HepG2 (cell line): ENCODE measurements around the gene MOV10L1. TPM values are rescaled to one million over a fixed set of nuclear protein-coding genes. Genes with fewer than 3 reads are reported as not detected.

Source experiments
- ATAC-seq: fragments of 200-7000 bp; cut with Tn5 transposase; 3 replicates; pipeline ENCODE4 v1.9.1; 2020; ENCODE audit warnings: mild to moderate bottlenecking, moderate library complexity
- BruUV-seq: library from RNA; stranded (reverse); fragments of 400-500 nt; replicated peaks from 2 replicates; lab custom pipeline; 2021; lab: Mats Ljungman, UMichigan
- CTCF ChIA-PET: fragments of 300-600 bp; formaldehyde crosslinking; extraction: SDS; loops from one replicate; lab custom pipeline; 2021; ENCODE audit warnings: low total read pairs, inconsistent platforms, low intra/inter-chr PET ratio; lab: Yijun Ruan, JAX
- POLR2A ChIA-PET: fragments of 350-600 bp; sonication (Branson Sonifier 250); formaldehyde crosslinking; loops from one replicate; lab custom pipeline; 2020; ENCODE audit warnings: antibody characterized with exemption, inconsistent platforms; lab: Yijun Ruan, JAX
- DNase-seq: peaks from one replicate; pipeline ENCODE4 v3.0.0-alpha.2; 2015; ENCODE audit warnings: low spot score
- FAIRE-seq: peaks from 3 replicates; lab custom pipeline; 2011; peaks lifted over from hg19 to GRCh38; lab: Jason Lieb, UNC
- H2AFZ ChIP-seq: one replicate; pipeline ENCODE4 v1.6.1; 2011; ENCODE audit warnings: low read length, inconsistent platforms
- H3K27ac ChIP-seq: fragments of 300-600 bp; 3 replicates; pipeline ENCODE4 v1.8.0; 2011; ENCODE audit warnings: mixed run types, mild to moderate bottlenecking, mixed read lengths, low read length, inconsistent platforms; ENCODE audit not compliant: insufficient read depth; ENCODE audit errors: extremely low read length
- H3K27me3 ChIP-seq, 2 experiments: fragments of 200-600 bp in 1 of 2; 2 replicates in 1 of 2; 3 replicates in 1 of 2; pipeline versions ENCODE4 v1.6.0 to v1.8.0; 2011; ENCODE audit warnings: low read length in 2 of 2, mild to moderate bottlenecking in 2 of 2, moderate library complexity in 2 of 2, inconsistent platforms in 1 of 2; ENCODE audit not compliant: insufficient read depth in 2 of 2, control insufficient read depth in 1 of 2
- H3K36me3 ChIP-seq, 2 experiments: fragments of 200-600 bp in 1 of 2; replicated peaks in 1 of 2; 2 replicates in 1 of 2; 3 replicates in 1 of 2; pipeline versions ENCODE4 v1.5.1 to v1.8.0; 2011; ENCODE audit warnings: low read length in 2 of 2, inconsistent platforms in 1 of 2; ENCODE audit not compliant: insufficient read depth in 2 of 2, control insufficient read depth in 1 of 2
- H3K4me1 ChIP-seq: 2 replicates; pipeline ENCODE4 v1.5.1; 2012; ENCODE audit warnings: low read length, inconsistent platforms; ENCODE audit not compliant: insufficient read depth
- H3K4me2 ChIP-seq: 2 replicates; pipeline ENCODE4 v1.6.0; 2011; ENCODE audit warnings: low read depth, low read length, inconsistent platforms
- H3K4me3 ChIP-seq, 3 experiments: fragments of 200-600 bp in 1 of 3; sonication (generic), shearing (Covaris generic) in 1 of 3; replicated peaks in 1 of 3; 2 replicates each; pipeline ENCODE4 v1.5.1; 2011 to 2016; ENCODE audit warnings: low read length in 3 of 3, inconsistent platforms in 2 of 3, low read depth in 2 of 3, mild to moderate bottlenecking in 2 of 3, control low read depth in 1 of 3, mixed read lengths in 1 of 3; ENCODE audit not compliant: insufficient read depth in 1 of 3
- H3K79me2 ChIP-seq: one replicate; pipeline ENCODE4 v1.6.1; 2011; ENCODE audit warnings: low read length, inconsistent platforms; ENCODE audit not compliant: insufficient read depth
- H3K9ac ChIP-seq: 2 replicates; pipeline ENCODE4 v1.6.0; 2011; ENCODE audit warnings: mild to moderate bottlenecking, low read depth, low read length, inconsistent platforms; ENCODE audit not compliant: insufficient read depth
- H3K9me3 ChIP-seq: 2 replicates; pipeline ENCODE4 v1.5.1; 2012; ENCODE audit warnings: mild to moderate bottlenecking, low read length
- H4K20me1 ChIP-seq: 2 replicates; pipeline ENCODE4 v1.6.0; 2011; ENCODE audit warnings: inconsistent platforms, mild to moderate bottlenecking, low read length, moderate library complexity; ENCODE audit not compliant: insufficient read depth
- SALL2 ChIP-seq: sonication (generic); formaldehyde crosslinking; IDR thresholded peaks from 2 replicates; pipeline ENCODE4 v1.8.1; 2023; ENCODE audit warnings: mild to moderate bottlenecking, missing genetic modification reagents, inconsistent platforms
- SSRP1 ChIP-seq: IDR thresholded peaks from 2 replicates; pipeline ENCODE4 v1.6.1; 2016; ENCODE audit warnings: control low read depth
- ZNF567 ChIP-seq: sonication (generic); formaldehyde crosslinking; IDR thresholded peaks from 2 replicates; pipeline ENCODE4 v1.8.1; 2023; ENCODE audit warnings: mild to moderate bottlenecking, missing genetic modification reagents, borderline replicate concordance
- WGBS: methylation state at CpG from one replicate; pipeline ENCODE4 v1.1.6; 2017; ENCODE audit warnings: low lambda C conversion rate; 5-methylcytosine and 5-hydroxymethylcytosine counted together
- in situ Hi-C: cut with HindIII; loops from 2 replicates; pipeline ENCODE4 v1.10.0; 2017; ENCODE audit warnings: low pct_unique_long_range_greater_than_20kb; ENCODE audit not compliant: extremely low pct_ligation_motif_present
- intact Hi-C: fragments of 100-400 bp; cut with micrococcal nuclease; formaldehyde crosslinking; loops from one replicate; pipeline ENCODE4 v1.10.0; 2022; ENCODE audit not compliant: unreplicated experiment
- polyA plus RNA-seq, 8 experiments: library from polyadenylated mRNA; depleted of rRNA in 3 of 8; stranded (reverse) in 7 of 8; unstranded in 1 of 8; fragments of >200 nt; fragmentation: Illumina TruSeq in 4 of 8; extraction: Trizol in 4 of 8; gene quantifications; 2 replicates each; pipeline versions ENCODE4 v1.2.1 to v1.2.3, GENCODE V29; 2011 to 2016; ENCODE audit warnings: low read depth in 4 of 8, missing spikeins in 1 of 8, mixed read lengths in 1 of 8; ENCODE audit not compliant: insufficient read depth in 1 of 8
- total RNA-seq, 5 experiments: library from RNA; depleted of rRNA; stranded (reverse); fragments of >200 nt; fragmentation: Illumina TruSeq; extraction: Trizol; gene quantifications; 2 replicates each; pipeline ENCODE4 v1.2.3, GENCODE V29; 2016; ENCODE audit warnings: low read depth in 1 of 5
- TF ChIP-seq, protein P1 (sequence below): sonication (generic); formaldehyde crosslinking; IDR thresholded peaks from 2 replicates; pipeline ENCODE4 v1.4.0; 2020; ENCODE audit warnings: mild to moderate bottlenecking, missing genetic modification reagents, borderline replicate concordance
- TF ChIP-seq, protein P2 (sequence below): sonication (generic); formaldehyde crosslinking; IDR thresholded peaks from 2 replicates; pipeline ENCODE4 v1.9.0; 2021; ENCODE audit warnings: missing genetic modification reagents, borderline replicate concordance

MOV10L1 gene
- total and polyA plus RNA-seq, 2 of the 13 experiments (the other 11 are each of a cell fraction or from before 2014, with no cell fraction given) = 0.11 to 0.12 TPM

GRCh38 chr22:50161508-50162390 lies 71.9 kb downstream of the MOV10L1 start:
- POLR2A ChIA-PET = no interaction called here
- CTCF ChIA-PET = no interaction called here

More at GRCh38 chr22:50161508-50162390, 71.9 kb downstream of the MOV10L1 start:
- H3K4me2 ChIP-seq = no peak overlapping the region
- no peaks in the 10 kb centered on the region for H3K36me3 ChIP-seq
- H4K20me1 ChIP-seq = no peaks in the 10 kb centered on the region
- ATAC-seq = peak; percentile 47; the same call in 2 of the 3 replicates
- H3K4me3 ChIP-seq = no peak overlapping the region
- 5% methylated on average over 4 of the region's 23 CpGs for WGBS
- no peak overlapping the region for H3K27ac ChIP-seq
- H3K79me2 ChIP-seq = no peaks in the 10 kb centered on the region
- no TSS peak for BruUV-seq
- no peaks in the 10 kb centered on the region for H3K9me3 ChIP-seq
- TF ChIP-seq SALL2 (CRISPR knock-in tag) = no peak
- TF ChIP-seq, protein P1, sequence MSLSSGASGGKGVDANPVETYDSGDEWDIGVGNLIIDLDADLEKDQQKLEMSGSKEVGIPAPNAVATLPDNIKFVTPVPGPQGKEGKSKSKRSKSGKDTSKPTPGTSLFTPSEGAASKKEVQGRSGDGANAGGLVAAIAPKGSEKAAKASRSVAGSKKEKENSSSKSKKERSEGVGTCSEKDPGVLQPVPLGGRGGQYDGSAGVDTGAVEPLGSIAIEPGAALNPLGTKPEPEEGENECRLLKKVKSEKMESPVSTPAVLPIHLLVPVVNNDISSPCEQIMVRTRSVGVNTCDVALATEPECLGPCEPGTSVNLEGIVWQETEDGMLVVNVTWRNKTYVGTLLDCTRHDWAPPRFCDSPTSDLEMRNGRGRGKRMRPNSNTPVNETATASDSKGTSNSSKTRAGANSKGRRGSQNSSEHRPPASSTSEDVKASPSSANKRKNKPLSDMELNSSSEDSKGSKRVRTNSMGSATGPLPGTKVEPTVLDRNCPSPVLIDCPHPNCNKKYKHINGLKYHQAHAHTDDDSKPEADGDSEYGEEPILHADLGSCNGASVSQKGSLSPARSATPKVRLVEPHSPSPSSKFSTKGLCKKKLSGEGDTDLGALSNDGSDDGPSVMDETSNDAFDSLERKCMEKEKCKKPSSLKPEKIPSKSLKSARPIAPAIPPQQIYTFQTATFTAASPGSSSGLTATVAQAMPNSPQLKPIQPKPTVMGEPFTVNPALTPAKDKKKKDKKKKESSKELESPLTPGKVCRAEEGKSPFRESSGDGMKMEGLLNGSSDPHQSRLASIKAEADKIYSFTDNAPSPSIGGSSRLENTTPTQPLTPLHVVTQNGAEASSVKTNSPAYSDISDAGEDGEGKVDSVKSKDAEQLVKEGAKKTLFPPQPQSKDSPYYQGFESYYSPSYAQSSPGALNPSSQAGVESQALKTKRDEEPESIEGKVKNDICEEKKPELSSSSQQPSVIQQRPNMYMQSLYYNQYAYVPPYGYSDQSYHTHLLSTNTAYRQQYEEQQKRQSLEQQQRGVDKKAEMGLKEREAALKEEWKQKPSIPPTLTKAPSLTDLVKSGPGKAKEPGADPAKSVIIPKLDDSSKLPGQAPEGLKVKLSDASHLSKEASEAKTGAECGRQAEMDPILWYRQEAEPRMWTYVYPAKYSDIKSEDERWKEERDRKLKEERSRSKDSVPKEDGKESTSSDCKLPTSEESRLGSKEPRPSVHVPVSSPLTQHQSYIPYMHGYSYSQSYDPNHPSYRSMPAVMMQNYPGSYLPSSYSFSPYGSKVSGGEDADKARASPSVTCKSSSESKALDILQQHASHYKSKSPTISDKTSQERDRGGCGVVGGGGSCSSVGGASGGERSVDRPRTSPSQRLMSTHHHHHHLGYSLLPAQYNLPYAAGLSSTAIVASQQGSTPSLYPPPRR (CRISPR knock-in tag) = no peak
- no peak for TF ChIP-seq ZNF567
- TF ChIP-seq SSRP1 (CRISPR knock-in tag) = no peak
- TF ChIP-seq, protein P2, sequence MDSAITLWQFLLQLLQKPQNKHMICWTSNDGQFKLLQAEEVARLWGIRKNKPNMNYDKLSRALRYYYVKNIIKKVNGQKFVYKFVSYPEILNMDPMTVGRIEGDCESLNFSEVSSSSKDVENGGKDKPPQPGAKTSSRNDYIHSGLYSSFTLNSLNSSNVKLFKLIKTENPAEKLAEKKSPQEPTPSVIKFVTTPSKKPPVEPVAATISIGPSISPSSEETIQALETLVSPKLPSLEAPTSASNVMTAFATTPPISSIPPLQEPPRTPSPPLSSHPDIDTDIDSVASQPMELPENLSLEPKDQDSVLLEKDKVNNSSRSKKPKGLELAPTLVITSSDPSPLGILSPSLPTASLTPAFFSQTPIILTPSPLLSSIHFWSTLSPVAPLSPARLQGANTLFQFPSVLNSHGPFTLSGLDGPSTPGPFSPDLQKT = no peak
- peaks cover 1 to 35% of the 10 kb centered on the region in 2 experiments; a peak in 4 of 5 replicates for H3K27me3 ChIP-seq
- H3K4me1 ChIP-seq = no peaks in the 10 kb centered on the region
- intact Hi-C loops (no loop called here), in situ Hi-C loops (no loop called here)
- no peak overlapping the region for H2AFZ ChIP-seq
- FAIRE-seq = no peak
- DNase-seq = no peak
- no peak overlapping the region for H3K9ac ChIP-seq
